GM12892 (cell line): ENCODE results near the gene HLA-G.

Experiments used
- POLR2A ChIP-seq: IDR thresholded peaks from 2 replicates; pipeline ENCODE4 v1.6.1; 2011; ENCODE audit warnings: low read depth, low read length, control low read depth
- POLR2AphosphoS5 ChIP-seq: IDR thresholded peaks from 2 replicates; pipeline ENCODE4 v1.6.1; 2011; ENCODE audit warnings: low read depth, low read length, control low read depth
- TAF1 ChIP-seq: IDR thresholded peaks from 2 replicates; pipeline ENCODE4 v1.6.1; 2011; ENCODE audit warnings: low read depth, mild to moderate bottlenecking, control low read depth, low read length, borderline replicate concordance

DNA sequence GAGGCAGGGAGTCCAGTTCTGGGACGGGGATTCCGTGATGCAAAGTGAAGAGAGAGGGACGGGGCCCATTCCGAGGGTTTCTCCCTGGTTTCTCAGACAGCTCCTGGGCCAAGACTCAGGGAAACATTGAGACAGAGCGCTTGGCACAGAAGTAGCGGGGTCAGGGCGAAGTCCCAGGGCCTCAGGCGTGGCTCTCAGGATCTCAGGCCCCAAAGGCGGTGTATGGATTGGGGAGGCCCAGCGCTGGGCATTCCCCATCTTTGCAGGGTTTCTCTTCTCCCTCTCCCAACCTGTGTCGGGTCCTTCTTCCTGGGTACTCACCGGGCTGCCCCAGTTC is 35.9 kb upstream of the HLA-G start:
- TF ChIP-seq POLR2A (no peak), POLR2AphosphoS5 (no peak), TAF1 (no peak)
